Cardiac fibroblast (primary cell): Measurements from ENCODE around the gene AHRR.

Source experiments
- DNase-seq, 2 donors: peaks; one replicate each; pipeline versions ENCODE4 v3.0.0 to v3.0.0-alpha.2; 2010; ENCODE audit warnings: low read depth in 2 of 2
- H3K4me3 ChIP-seq, 2 donors: replicated peaks in 1 of 2; 1 replicate in 1 of 2; 2 replicates in 1 of 2; pipeline ENCODE4 v1.5.1; 2011; ENCODE audit warnings: low read depth in 2 of 2, low read length in 2 of 2, mild to moderate bottlenecking in 2 of 2, moderate library complexity in 1 of 2
- TF ChIP-seq, protein P1 (sequence below): IDR thresholded peaks from one replicate; pipeline ENCODE4 v1.5.1; 2011; ENCODE audit warnings: low read depth, mild to moderate bottlenecking, low read length, inconsistent platforms

AHRR gene

DNA sequence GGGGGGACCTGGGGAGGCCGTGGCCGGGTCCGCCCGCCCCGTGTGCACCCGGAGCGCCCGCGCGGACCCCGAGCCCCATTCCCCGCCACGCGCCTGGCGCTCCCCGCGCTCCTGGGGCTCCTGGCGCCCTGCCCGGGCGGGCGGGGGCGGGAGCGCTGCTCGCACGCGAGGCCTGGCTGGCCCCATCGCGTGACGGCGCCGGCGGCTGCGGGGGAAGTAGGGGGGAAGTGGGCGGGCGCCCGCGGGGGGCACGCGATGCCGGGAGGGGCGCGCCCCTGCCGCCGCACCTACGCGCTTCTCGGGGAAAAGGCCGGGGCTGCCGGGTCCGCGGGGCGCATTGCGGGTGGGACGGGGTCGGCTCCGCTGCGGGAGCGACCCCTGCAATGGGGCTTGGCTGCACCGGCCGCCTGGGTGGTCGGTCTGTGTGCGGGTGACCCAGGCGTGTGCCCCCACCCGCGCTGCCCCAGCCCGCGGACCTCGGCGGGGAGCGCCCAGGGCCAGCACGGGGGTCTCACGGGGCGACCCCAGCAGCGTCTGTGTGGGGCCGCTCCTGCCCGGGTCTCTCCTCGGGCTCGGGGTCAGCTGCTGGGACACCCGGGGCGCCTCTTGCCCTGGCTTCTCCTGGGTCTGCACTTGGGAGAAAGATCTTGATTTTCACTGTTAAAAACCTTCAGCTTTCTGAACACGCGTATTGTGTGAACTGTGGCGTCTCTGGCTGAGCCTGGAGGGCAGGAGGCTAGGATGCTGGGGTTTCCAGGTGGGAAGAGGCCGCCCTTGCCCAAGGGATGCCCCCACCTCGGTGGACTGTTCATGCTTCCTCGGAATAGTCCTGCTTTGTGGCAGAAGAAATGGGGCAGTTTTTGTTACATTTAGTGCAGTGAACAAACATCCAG lies 52.4 kb downstream of the AHRR start:
- peak; percentile 57 to 77 for DNase-seq
- TF ChIP-seq, protein P1, sequence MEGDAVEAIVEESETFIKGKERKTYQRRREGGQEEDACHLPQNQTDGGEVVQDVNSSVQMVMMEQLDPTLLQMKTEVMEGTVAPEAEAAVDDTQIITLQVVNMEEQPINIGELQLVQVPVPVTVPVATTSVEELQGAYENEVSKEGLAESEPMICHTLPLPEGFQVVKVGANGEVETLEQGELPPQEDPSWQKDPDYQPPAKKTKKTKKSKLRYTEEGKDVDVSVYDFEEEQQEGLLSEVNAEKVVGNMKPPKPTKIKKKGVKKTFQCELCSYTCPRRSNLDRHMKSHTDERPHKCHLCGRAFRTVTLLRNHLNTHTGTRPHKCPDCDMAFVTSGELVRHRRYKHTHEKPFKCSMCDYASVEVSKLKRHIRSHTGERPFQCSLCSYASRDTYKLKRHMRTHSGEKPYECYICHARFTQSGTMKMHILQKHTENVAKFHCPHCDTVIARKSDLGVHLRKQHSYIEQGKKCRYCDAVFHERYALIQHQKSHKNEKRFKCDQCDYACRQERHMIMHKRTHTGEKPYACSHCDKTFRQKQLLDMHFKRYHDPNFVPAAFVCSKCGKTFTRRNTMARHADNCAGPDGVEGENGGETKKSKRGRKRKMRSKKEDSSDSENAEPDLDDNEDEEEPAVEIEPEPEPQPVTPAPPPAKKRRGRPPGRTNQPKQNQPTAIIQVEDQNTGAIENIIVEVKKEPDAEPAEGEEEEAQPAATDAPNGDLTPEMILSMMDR, result no peak
- peak overlapping the region; percentile 31 to 36 for H3K4me3 ChIP-seq

DNA sequence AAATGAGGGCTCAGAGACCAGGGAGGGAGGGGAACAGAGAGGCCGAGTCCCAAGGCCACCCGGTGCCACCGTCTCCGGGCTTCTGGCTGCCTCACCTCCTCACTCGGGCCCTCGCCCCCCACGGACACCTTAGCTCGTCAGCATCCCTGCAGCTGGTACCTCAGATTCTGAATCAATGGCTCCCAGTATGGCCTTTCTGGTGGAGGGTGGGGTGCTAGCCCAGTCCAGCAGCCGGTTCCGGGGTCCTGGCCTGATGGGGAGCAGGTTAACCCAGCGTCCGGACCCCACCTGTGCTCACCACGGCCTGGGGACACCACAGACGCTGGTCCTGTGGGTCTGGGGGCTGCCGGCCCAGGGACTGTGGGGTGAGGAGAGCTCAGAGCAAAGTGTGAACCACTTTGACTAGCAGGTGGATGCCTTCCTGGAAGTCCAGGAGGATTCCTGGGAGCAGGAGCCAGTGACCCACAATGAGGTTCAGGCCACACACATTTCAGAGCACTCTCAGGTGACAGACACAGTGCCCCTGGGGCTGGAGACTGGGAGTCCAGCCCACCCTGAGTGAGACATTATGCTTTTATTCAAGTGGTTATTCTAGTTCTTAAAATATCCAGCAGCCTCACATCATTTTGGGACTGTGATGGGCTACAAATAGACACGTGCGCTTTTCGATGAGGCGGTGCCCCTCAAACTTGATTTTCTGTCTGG lies 53.3 kb downstream of the AHRR start:
- no peak for DNase-seq
- no peak overlapping the region for H3K4me3 ChIP-seq

DNA sequence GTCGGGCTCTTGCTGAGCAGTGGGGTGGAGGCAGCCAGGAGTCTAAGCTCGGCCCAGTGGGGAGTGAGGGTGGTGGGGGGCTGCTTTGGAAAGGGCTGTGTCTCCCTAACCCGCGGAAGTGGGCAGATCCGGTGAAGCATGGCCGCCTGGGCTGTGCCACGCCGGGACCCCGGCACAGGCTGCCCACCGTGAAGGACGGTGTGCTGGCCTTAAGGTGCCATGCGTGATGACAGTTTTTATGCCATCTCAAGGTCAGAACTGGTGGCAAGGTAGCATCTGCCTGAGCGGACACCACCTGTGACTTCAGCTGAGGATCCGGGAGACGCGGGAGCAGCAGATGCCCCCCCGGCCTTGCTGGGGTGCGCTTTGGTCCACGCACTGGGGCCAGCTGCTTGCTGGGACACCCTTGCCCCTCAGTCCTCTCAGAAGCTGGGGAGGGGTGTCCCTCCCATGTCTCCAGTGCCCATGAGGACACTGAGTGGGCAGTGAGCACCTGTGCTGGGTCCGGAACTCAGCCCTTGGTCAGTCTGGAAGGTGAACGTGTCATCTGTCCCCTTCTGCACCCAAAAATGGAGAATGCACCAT lies 53.9 kb downstream of the AHRR start:
- DNase-seq, result no peak
- TF ChIP-seq, protein P1, result no peak
- H3K4me3 ChIP-seq, result no peak overlapping the region

More for the DNA sequence above, 53.3 kb downstream of the AHRR start:
- TF ChIP-seq, protein P1, result no peak

DNA sequence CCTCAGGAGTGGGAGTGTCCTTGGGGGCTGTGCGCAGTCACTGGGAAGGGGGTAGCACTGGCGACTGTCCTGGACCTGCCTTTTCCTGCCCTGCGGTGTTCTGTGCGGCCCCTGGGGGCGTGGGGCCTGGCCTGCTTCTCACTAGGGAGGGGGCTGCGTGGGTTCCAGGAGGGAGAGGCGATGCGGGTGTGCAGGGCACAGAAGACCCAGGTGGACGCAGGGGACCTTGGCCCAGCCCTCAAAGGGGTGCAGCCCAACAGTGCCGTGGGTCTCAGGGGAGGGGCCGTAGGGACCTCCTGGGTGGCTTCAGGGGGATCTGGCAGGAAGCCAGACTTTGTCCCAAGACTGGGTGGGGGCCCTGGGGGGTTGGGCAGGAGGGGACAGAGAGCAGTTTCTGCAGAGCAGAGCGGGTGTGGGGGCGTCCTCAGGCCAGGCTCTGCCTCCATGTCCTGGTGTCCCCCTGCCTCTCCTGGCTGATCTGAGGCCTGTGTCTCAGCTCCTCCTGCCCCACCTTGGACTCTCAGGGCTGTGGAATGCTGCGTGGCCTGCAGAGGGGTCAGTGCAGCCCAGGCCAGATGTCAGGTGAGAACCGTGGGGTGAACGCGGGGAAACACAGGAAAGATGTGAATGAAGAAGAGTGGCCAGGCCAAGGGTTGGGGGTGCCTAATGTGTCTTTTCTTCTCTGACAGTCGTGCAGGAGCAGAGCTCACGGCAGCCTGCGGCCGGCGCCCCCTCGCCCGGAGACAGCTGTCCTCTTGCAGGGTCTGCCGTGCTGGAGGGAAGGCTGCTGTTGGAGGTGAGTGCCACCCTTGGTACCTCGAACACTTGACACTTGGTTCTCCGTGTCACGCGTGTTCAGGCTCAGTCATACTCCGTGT lies 54.6 kb downstream of the AHRR start:
- TF ChIP-seq, protein P1, result no peak
- DNase-seq, result no peak
- no peak overlapping the region for H3K4me3 ChIP-seq

DNA sequence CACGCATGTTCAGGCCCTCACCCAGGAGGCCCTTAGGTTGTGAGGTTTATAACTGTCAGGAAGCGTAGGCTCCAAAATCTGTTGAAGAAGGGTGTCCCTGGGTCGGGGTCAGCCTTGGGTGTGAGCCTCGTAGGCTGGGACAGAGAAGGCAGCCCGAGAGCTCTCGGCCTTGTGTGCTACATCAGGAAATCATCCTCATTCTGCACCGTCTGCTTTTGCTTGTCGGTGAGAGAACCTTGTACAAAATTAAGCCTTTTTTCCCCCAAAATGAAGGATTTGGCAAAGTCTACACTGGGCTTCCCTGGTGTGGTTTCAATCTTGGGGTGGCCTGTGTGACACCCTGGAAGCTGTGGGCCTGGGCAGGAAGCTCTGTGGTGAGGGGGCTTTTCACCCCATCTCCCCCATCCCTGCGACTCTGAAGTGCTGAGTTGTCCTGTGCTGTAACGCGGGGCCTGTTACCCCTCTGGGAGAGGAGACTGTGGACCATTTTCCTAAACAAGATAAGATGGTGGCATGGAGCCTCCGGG lies 55.3 kb downstream of the AHRR start:
- no peak for DNase-seq
- H3K4me3 ChIP-seq, result no peak overlapping the region
- TF ChIP-seq, protein P1, result no peak
